ENCODE results near the gene CCDC192. TPM values are rescaled to one million over a fixed set of nuclear protein-coding genes. Genes with fewer than 3 reads are reported as not detected.

CCDC192 gene
- total RNA-seq, 6 experiments from 2014 or later: not detected

- H3K4me3 ChIP-seq: no peak overlapping the region
- ATAC-seq: no peak
- 98% methylated on average over 4 of the region's 4 CpGs for WGBS (ENCODE audit: insufficient coverage, low coverage, low lambda C conversion rate, missing lambda C conversion rate)
- H3K27ac ChIP-seq: no peak overlapping the region
- H3K4me1 ChIP-seq: peaks cover 0 to 6% (median 0%) of the 10 kb centered on the region in 4 donors
- intact Hi-C loops (cut with DNase I): no loop called here
- no peaks in the 10 kb centered on the region for H3K36me3 ChIP-seq
- no peak for TF ChIP-seq POLR2A (IDR thresholded peaks at IDR 0.05)
- no peak for TF ChIP-seq CTCF (IDR thresholded peaks at IDR 0.05)
- DNase-seq: no peak
- H3K9me3 ChIP-seq: no peaks in the 10 kb centered on the region
- no peaks in the 10 kb centered on the region for H3K27me3 ChIP-seq
These were observed 273.3 kb downstream of the CCDC192 start for GRCh38 chr5:127976525-127976924.

- peak in 1 of 4 donors; percentile 11 for ATAC-seq
- Histone ChIP-seq H3K27ac (no peak overlapping the region), H3K4me1 (peaks cover 0 to 6% (median 0%) of the 10 kb centered on the region in 4 donors), H3K4me3 (no peak overlapping the region), H3K9me3 (no peaks in the 10 kb centered on the region), H3K36me3 (no peaks in the 10 kb centered on the region), H3K27me3 (no peaks in the 10 kb centered on the region)
- TF ChIP-seq POLR2A (IDR thresholded peaks at IDR 0.05) (no peak), CTCF (IDR thresholded peaks at IDR 0.05) (no peak)
- 79% methylated on average over 5 of the region's 5 CpGs for WGBS (ENCODE audit: insufficient coverage, low coverage, low lambda C conversion rate, missing lambda C conversion rate)
- DNase-seq: no peak
- intact Hi-C loops (cut with DNase I): no loop called here
These were observed 274.0 kb downstream of the CCDC192 start for GRCh38 chr5:127976991-127977717.

GRCh38 chr5:127978738-127979300, 275.6 kb downstream of the CCDC192 start:
- ATAC-seq: peak in 1 of 4 donors; percentile 89
- WGBS (ENCODE audit: insufficient coverage, low coverage, low lambda C conversion rate, missing lambda C conversion rate): 55% methylated on average over 3 of the region's 5 CpGs

GRCh38 chr5:127979475-127979874, 276.3 kb downstream of the CCDC192 start:
- Histone ChIP-seq H3K4me1 (peaks cover 0 to 6% (median 0%) of the 10 kb centered on the region in 4 donors), H3K27me3 (no peaks in the 10 kb centered on the region), H3K9me3 (no peaks in the 10 kb centered on the region), H3K4me3 (no peak overlapping the region), H3K27ac (no peak overlapping the region), H3K36me3 (no peaks in the 10 kb centered on the region)
- no peak for DNase-seq
- TF ChIP-seq CTCF (IDR thresholded peaks at IDR 0.05) (no peak), POLR2A (IDR thresholded peaks at IDR 0.05) (no peak)
- peak in 1 of 4 donors; percentile 9 for ATAC-seq
- intact Hi-C loops (cut with DNase I): no loop called here

More at GRCh38 chr5:127978738-127979300, 275.6 kb downstream of the CCDC192 start:
- H3K4me3 ChIP-seq: no peak overlapping the region
- intact Hi-C loops (cut with DNase I): no loop called here
- no peaks in the 10 kb centered on the region for H3K27me3 ChIP-seq
- DNase-seq: no peak
- no peaks in the 10 kb centered on the region for H3K36me3 ChIP-seq
- TF ChIP-seq CTCF (IDR thresholded peaks at IDR 0.05) (no peak), POLR2A (IDR thresholded peaks at IDR 0.05) (no peak)
- H3K27ac ChIP-seq: no peak overlapping the region
- H3K4me1 ChIP-seq: peaks cover 0 to 6% (median 0%) of the 10 kb centered on the region in 4 donors
- H3K9me3 ChIP-seq: no peaks in the 10 kb centered on the region
